GM19099 (cell line): Measurements from ENCODE around the gene DNLZ.

Experiments used
- POLR2A ChIP-seq: IDR thresholded peaks from 3 replicates; pipeline ENCODE4 v1.6.1; 2011; ENCODE audit warnings: low read depth; ENCODE audit not compliant: insufficient read length; ENCODE audit errors: extremely low read depth

DNLZ gene

GRCh38 chr9:136359774-136360718 lies 3.5 kb downstream of the DNLZ start:
- no peak for TF ChIP-seq POLR2A

- TF ChIP-seq POLR2A, result no peak
Observed at GRCh38 chr9:136358888-136359287, 4.7 kb downstream of the DNLZ start.

GRCh38 chr9:136358016-136358415 lies 5.5 kb downstream of the DNLZ start:
- no peak for TF ChIP-seq POLR2A

DNA sequence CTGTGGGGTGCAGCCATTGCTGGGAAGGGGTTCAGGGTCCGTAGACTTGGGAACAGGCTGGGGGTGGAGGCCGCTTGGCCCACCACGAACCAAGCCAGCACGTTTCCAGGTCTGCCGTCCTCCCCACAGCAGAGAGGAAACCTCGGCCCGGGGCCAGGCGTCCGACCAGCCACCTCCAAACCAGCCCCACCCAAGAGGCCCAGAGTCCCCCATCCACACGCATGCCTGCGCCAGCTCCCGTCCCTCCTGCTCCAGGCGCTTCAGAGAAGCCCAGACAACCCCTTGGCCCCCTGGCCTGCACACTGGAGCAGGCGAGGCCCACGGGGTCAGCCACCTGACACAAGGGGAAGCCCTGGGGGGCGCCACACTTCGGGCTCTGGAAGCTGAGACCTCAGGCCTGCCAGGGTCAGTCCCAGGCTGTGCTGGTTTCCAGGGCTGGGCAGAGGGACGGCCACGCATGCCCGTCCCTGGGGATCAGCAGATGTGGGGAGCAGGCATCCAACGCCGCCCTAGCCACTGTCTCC lies 6.3 kb downstream of the DNLZ start:
- no peak for TF ChIP-seq POLR2A

DNA sequence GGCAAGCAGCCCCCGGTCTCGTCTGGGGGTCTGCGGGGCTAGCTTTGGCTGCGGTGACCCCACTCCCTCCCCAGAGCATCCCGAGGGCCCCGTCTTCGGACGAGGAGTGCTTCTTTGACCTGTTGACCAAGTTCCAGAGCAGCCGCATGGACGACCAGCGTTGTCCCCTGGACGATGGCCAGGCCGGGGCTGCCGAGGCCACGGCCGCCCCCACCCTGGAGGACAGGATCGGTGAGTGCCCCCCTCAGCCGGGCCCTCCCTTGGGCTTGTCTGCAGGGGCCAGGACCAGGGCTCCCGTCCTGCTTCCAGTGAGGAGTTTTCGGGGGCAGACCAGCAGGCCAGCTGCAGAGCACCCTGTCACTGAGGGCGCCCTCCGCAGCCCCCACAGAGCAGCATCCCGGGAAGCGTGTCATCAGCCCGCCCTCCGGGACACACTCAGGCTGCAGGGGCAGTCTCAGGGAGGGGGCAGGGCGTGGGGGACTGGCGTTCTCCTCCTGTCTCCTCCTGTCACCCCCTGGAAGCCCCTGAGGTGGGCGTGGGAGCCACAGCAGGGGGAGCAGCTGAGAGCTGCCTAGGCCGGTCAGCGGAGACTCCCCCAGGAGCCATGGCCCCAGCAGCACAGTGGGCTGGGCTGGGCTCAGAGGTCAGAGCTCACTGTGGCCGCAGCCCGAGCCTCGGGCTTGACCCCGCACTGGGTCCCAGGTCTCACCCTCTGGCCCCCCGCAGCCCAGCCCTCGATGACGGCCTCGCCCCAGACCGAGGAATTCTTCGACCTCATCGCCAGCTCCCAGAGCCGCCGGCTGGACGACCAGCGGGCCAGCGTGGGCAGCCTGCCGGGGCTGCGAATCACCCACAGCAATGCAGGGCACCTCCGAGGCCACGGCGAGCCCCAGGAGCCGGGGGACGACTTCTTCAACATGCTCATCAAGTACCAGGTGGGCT lies 7.7 kb downstream of the DNLZ start:
- no peak for TF ChIP-seq POLR2A

DNA sequence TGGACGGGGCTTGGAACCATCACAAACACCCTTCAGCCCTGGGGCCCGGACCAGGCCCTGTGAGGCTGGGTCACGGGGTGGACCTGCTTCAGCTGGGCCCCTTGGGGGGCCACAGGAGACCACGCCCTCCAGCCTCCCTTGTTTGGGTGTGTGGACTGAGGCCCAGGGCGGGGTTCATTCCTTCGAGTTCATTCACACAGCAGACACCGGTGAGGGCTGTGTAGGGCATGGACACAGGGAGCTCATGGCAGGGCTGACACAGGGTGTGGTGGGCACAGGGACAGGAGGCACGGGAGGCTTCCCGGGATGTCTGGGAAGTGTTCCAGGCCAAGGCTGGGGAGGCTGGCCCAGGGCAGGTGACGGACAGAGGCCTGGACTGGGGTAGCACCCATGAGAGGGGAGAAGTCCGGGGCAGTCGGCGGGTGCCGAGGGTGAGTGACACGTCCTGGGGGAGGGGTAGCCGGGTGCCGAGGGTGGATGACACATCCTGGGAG lies 8.9 kb downstream of the DNLZ start:
- TF ChIP-seq POLR2A, result no peak

GRCh38 chr9:136353757-136354488 lies 9.6 kb downstream of the DNLZ start:
- TF ChIP-seq POLR2A, result no peak

- no peak for TF ChIP-seq POLR2A
Observed at GRCh38 chr9:136353088-136353487, 10.5 kb downstream of the DNLZ start.

DNA sequence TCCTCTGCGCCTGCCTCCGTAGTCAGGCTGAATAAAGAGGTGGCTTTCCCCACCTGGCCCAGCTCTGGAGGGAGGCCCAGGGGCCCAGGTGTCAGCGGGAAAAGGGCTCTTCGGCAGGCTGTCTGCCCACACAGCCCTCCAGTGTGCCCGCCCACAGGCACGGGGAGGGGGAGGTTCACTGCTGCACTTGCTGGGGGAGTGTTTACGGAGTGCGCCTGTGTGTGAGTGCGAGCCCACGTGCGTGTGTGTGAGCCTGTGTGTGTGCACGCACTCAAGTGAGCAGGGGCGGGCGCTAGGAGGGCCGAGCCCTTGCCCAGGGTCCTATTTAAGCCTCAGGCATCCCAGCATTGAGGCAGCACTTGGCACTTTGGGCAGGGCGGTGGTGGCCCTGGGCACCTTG lies 10.9 kb downstream of the DNLZ start:
- TF ChIP-seq POLR2A, result no peak

DNA sequence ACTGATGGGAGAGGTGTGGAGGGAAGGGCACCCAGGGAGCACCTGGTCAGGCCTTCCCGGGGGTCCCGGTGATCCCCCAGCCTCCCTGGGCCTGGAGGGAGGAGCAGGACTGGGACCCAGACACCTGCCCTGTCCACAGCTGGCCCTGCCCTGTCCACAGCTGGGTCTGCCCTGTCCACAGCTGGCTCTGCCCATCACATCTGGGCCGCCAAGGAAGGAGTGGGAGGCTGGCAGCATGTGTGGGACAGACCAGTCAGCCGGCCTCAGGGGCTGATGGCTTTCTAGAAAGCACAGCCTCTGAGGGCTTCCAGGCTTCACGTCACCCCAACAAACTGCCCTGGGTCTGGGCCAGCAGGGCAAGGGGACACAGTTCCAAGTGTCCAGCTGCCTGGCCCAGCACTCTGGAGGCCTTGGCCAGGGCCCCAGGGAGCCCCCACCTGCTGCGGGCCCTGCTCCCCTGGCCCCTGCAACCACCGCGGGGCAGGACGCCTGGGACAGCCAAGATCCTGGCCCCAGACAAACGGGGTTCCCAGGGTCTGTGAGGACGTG lies 12.2 kb downstream of the DNLZ start:
- no peak for TF ChIP-seq POLR2A

- TF ChIP-seq POLR2A, result no peak
Observed at GRCh38 chr9:136349546-136349945, 14.0 kb downstream of the DNLZ start.

DNA sequence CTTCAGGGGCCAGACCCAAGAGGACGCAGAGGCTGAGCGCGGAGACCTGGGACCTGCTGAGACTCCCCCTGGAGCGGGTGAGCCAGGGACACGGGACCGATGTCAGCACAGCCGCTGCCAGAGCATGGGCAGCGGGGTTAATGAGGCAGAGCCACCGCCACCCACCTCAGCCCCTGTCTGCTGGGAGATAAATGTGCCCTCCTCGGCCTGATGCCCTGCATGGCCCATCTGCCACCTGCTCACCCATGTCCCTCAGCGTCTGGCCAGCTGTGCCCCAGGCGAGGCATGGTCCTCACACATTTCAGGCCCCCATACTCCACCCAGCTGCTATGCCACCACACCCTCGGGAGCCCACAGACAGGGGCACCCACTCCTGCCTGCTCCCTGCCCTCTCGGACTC lies 14.9 kb downstream of the DNLZ start:
- no peak for TF ChIP-seq POLR2A

- TF ChIP-seq POLR2A, result no peak
Observed at GRCh38 chr9:136347472-136348256, 15.9 kb downstream of the DNLZ start.

- TF ChIP-seq POLR2A, result no peak
Observed at GRCh38 chr9:136346927-136347465, 16.5 kb downstream of the DNLZ start.

DNA sequence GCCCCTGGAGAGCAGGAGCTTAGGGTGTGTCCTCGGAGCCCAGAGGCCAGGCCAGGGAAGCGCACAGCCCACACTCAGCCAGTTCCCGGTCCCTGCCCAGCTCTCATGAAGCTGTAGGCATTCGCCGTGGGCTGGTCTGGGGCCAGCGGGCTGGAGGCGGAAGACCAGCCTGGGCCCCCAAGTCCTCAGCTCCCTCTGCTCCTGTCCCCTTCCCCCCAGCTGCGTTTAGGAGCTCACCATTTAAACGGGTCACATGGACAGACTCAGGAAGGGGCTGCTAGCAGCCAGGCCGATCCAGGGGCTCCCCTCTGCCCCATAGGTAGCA lies 17.4 kb downstream of the DNLZ start:
- no peak for TF ChIP-seq POLR2A
